Smooth muscle cell of the brain vasculature (primary cell): ENCODE data around the gene FAM174C.
"Not testable (repeated sequence)": the region's sequence is repeated elsewhere in the genome, so short reads cannot be mapped to it uniquely, and the experiment has no call there.

Experiments used
- DNase-seq: peaks from one replicate; pipeline ENCODE4 v3.0.0-alpha.2; 2012; ENCODE audit warnings: low read depth, low spot score

FAM174C gene

GRCh38 chr19:1237027-1237659, 38.2 kb upstream of the FAM174C start:
- no peak for DNase-seq

GRCh38 chr19:1237754-1238368, 37.5 kb upstream of the FAM174C start, which contains the start of gene CBARP:
Gene CBARP, minus strand, starts transcription at chr19:1238005. Its CDS starts 1,905 bp downstream, at chr19:1236100.
- no peak for DNase-seq

GRCh38 chr19:1238369-1239303, 36.7 kb upstream of the FAM174C start:
- no peak for DNase-seq

GRCh38 chr19:1239420-1239795, 35.9 kb upstream of the FAM174C start:
- no peak for DNase-seq

DNA sequence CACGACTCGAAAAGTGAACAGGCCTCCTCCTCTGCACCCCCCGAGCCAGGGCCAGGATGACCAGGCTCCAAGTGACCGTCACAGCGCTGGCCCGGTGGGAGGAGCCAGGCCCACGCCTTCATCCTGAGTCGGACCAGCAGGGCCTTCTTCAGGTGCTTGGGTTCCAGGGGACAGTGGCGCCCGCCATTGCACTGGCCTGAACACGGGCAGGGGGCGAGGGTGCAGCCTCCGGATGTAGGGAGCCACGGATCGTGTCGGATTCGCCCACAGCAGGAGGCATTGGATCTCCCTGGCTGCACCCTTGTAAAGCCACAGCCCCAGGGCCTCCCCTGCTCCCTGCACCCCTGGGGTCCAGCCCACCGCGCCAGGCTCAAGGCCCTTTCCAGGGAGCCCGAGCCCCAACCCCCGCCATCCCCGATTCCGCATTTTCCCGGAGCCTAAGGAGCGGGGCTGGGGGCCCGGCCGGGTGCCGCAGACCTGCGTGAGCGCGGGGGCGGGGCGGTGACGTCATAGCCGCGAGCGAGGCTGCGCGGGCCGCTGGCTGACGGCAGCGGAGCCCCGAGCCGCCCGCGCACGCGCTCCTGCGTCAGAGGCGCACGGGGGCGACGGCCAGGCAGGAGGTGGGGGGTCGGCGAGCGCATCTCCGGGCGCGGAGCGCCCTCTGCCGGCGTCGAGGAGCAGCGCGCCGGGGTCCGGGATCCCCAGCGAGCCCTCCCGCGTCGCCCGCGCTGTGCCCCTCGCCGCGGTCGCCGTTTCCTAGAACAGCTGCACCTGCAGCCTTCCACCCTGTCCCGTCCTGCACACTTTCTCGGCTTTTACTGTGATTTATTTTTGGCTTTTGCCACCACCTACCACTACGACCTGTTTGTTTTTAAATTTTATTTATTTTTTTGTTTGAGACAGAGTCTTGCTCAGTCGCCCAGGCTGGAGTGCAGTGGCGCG, 35.3 kb upstream of the FAM174C start:
- DNase-seq = no peak

DNA sequence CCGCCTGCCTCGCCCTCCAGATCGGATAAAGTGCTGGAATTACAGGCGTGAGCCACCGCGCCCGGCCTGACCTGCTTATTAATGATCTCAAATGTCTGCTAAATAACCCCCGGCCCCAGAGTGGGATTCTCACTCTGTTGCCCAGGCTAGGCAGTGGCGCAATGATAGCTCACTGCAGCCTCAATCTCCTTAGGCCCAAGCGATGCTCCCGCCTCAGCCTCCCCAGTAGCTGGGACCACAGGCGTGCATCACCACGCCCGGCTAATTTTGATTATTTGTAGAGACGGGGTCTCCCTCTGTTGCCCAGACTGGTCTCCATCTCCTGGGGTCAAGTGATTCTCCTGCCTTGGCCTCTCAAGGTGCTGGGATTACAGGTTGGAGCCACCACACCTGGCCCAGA, 34.4 kb upstream of the FAM174C start:
- no peak for DNase-seq

- DNase-seq = no peak
These were observed 33.8 kb upstream of the FAM174C start, which contains the start of gene ATP5F1D for GRCh38 chr19:1241417-1242095. Gene ATP5F1D, plus strand, starts transcription at chr19:1241751. Its CDS starts 100 bp downstream, at chr19:1241851.

- no peak for DNase-seq
These were observed 31.3 kb upstream of the FAM174C start for GRCh38 chr19:1243768-1244692.

DNA sequence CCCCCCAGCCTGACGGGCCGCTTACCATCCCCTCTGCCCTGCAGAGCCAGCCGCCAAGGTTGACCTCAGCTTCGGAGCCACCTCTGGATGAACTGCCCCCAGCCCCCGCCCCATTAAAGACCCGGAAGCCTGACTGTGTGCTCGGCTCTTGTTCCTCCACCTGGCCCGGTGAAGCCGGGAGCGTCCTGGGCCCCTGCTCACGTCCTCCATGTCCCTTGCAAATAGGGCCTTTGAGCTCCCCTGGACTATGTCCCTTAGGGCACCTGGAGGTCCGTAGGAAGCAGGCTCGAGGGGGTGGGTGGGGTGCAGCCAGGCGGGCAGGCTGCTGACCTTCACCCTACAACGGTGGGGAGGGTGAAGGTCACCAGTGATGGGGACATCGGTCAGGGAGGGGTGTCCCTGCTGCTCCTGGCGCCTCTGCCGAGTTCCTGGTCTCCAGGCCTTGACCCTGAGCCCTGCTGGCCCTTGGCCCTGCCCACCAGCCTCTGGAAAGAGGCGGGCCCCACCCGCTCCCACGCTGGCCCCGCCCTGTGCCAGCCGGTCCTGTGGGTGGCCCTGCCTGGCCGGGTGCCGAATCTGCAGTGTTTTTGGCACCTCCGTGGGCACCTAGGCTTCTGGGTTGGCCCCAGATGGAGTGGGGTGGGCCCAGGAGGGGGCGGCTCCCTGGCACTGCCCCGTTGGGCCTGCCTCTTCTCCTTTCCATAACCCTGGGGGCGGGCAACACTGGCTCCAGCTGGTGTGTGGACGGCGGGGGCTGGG, 30.5 kb upstream of the FAM174C start:
- DNase-seq = no peak

DNA sequence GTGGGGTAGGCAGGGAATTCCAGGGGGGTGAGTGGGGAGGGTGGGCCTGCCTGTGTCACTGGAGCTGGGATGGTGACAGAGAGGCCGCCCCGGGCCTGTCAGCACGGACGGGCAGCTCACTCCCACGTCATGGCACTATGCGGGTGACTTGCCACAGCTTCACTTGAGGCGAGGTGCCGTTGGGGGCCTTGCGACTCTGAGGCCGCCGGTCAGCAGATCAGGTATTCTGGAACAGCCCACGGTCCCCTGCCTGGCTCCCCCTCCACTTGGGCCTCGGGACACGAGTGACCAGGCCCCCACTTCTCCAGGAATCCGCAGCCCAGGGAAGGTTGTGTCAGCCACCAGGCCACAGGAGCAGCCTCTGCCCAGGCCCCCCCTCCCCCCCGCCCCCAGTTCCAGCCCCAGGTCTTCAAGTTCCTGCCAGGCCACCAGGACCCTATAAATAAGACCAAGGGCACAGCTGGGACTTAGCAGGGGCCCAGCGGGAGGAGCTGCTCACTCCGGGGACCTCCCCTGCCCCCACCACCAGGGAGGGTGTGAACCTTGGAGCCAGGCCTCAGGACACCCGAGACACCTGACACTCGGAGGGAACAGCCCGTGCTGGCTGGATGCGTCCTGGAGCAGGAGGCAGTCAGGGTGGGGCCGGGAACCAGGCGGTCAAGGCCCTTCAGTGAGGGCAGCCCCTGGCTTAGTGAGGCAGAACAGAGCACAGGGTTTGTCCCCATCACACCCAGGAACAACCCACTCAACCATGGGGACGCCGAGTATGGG, 29.7 kb upstream of the FAM174C start:
- no peak for DNase-seq

DNA sequence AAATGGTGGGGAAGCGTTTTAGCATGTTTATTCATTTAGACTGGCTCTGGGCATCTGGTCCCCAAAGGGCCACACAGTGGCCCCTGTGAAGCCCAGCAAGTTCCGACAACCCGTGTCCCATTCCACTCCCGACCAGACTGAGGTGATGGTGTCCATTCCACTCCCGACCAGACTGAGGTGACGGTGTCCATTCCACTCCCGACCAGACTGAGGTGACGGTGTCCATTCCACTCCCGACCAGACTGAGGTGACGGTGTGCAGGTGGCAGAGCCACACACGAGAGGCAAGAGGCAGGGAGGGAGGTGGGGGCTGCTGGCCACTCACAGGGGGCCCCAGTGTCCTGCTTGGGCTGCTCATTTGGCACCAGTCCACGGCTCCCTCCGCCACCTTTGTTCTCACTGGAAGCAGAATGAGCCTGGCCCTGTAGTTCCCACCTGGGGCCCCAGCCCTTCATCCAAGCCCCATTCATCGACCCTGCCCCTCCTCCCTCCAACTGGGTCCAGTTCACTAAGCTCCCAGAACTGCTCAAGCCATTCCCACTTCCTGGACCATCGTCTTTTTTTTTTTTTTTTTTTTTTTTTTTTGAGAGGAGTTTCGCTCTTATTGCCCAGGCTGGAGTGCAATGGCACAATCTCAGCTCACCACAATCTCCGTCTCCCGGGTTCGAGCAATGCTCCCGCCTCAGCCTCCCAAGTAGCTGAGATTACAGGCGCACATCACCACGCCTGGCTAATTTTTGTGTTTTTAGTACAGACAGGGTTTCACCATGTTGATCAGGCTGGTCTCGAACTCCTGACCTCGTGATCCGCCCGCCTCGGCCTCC, 28.9 kb upstream of the FAM174C start:
- not testable (repeated sequence) for DNase-seq

DNA sequence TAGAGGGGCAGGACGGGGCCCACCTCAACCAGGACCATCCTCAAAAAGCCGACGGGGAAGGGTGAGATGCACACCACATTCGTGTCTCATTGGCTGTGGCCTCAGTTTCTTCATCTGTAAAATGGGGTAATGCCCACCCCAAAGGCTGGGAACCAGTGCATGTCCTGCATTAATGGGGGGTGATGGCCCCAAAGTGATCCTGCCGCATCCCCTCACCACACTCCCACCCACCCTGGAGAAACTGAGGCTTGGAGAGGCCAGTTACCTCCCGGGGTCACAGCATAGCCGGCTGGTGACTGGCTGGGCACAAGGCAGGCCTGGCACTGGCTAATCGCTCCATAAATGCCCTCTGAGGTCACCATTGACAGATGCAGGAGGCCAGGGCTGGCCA, 27.6 kb upstream of the FAM174C start:
- no peak for DNase-seq

GRCh38 chr19:1248139-1248785, 27.1 kb upstream of the FAM174C start, which contains the start of gene MIDN:
Gene MIDN, plus strand, starts transcription at chr19:1248583. Its CDS starts 1,714 bp downstream, at chr19:1250297.
- DNase-seq = no peak

GRCh38 chr19:1248786-1249297, 26.5 kb upstream of the FAM174C start:
- no peak for DNase-seq

DNA sequence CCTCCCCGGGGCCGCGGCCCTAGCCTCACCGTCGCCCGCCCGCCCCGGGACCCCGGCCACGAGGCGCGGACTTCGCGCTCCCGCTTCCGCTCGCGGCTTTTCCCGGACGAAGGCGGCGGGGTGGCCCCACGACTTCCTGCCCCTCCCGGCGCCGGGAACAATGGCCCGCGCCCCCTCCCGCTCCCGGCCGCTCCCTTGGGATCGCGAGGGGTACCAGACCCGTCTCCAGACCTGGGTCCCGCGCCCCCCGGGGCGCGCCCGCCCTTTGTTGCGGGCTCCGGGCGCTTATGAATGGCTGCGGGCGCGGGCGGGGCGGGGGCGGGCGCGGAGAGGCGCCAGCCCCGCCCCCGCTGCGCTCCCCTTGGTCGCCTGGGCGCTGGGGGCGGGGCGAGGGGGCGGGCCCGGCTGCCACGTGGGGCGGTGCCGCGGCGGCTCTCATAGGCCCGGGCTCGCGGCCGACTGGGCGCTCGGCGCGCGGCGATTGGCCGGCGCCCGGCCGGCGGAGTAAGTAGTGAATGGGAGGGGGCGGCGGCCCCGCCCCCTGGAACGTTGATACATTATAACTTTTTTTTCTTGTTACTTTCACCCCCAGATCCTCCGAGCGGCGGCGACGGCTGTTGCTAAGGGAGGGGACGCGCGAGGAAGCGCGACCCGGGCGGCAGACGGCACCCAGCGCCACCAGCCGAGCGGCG, 25.9 kb upstream of the FAM174C start:
- DNase-seq = peak; percentile 93

GRCh38 chr19:1249990-1250436, 25.3 kb upstream of the FAM174C start:
- no peak for DNase-seq
